Transverse colon (tissue), 4 donors: Measurements from ENCODE around the gene TNS1.

Source experiments
- EP300 ChIP-seq: sonication (generic); formaldehyde crosslinking; IDR thresholded peaks from one replicate; pipeline ENCODE4 v1.6.1; 2017; ENCODE audit warnings: antibody characterized with exemption, low read depth
- POLR2A ChIP-seq: fragments of 450-650 bp; IDR thresholded peaks from one replicate; pipeline ENCODE4 v1.6.1; 2016; ENCODE audit warnings: antibody characterized with exemption, mild to moderate bottlenecking, moderate library complexity
- POLR2AphosphoS5 ChIP-seq, 3 donors: sonication (generic); formaldehyde crosslinking; IDR thresholded peaks; one replicate each; pipeline ENCODE4 v1.6.1; 2016; ENCODE audit warnings: antibody characterized with exemption in 3 of 3
- TF ChIP-seq, protein P1 (sequence below), 5 experiments: fragments of 200-600 bp in 3 of 5; fragments of 450-650 bp in 2 of 5; sonication (generic) in 3 of 5; IDR thresholded peaks; 1 replicate in 2 of 5; 2 replicates in 3 of 5; pipeline ENCODE4 v1.5.1; 2016 to 2017; ENCODE audit warnings: antibody characterized with exemption in 5 of 5, inconsistent platforms in 3 of 5, mild to moderate bottlenecking in 2 of 5, moderate library complexity in 1 of 5

DNA sequence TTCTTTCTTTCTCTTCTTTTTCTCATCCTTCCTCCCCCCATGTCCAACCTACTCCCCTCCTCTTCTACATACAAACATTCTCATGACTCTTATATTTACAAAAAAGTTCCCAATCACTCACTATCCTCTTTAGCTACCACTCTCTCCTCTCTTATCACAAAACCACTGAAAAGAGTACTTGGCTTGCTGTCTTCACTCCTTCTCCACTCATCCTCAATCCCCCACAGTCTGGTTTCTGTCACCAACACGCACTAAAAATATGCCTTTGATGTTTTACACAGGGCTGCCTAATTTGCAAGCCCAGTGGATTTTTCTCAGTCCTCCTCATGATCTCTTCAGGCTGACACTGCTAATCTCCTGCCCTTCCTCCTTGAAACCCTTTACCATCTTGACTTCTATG, 159.5 kb downstream of the TNS1 start:
- TF ChIP-seq, protein P1, sequence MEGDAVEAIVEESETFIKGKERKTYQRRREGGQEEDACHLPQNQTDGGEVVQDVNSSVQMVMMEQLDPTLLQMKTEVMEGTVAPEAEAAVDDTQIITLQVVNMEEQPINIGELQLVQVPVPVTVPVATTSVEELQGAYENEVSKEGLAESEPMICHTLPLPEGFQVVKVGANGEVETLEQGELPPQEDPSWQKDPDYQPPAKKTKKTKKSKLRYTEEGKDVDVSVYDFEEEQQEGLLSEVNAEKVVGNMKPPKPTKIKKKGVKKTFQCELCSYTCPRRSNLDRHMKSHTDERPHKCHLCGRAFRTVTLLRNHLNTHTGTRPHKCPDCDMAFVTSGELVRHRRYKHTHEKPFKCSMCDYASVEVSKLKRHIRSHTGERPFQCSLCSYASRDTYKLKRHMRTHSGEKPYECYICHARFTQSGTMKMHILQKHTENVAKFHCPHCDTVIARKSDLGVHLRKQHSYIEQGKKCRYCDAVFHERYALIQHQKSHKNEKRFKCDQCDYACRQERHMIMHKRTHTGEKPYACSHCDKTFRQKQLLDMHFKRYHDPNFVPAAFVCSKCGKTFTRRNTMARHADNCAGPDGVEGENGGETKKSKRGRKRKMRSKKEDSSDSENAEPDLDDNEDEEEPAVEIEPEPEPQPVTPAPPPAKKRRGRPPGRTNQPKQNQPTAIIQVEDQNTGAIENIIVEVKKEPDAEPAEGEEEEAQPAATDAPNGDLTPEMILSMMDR (IDR thresholded peaks at IDR 0.05), result no peak
- TF ChIP-seq EP300, result no peak
- TF ChIP-seq POLR2A, result no peak
- no peak for TF ChIP-seq POLR2AphosphoS5 (IDR thresholded peaks at IDR 0.05)
